ENCODE results near the gene CYP27B1.

DNA sequence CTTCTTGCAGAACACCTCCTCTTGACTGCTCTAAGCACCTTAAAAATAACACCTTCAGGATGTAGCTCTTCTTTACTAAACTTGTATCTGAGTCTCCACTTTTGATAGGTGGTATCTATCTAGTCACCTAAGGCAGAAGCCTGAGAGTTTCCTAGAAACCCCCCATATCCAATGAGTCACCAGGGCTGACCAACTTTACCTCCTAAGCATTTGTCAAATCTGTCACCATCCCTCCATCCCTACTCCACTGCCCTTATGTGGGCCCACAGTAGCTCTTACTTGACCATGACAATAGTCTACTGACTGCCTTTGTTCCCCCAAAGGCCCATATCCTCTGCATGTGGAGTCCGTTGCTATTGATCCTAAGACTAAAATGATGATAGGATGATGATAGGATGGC, 35.7 kb upstream of the CYP27B1 start:
- TF ChIP-seq, protein P1, sequence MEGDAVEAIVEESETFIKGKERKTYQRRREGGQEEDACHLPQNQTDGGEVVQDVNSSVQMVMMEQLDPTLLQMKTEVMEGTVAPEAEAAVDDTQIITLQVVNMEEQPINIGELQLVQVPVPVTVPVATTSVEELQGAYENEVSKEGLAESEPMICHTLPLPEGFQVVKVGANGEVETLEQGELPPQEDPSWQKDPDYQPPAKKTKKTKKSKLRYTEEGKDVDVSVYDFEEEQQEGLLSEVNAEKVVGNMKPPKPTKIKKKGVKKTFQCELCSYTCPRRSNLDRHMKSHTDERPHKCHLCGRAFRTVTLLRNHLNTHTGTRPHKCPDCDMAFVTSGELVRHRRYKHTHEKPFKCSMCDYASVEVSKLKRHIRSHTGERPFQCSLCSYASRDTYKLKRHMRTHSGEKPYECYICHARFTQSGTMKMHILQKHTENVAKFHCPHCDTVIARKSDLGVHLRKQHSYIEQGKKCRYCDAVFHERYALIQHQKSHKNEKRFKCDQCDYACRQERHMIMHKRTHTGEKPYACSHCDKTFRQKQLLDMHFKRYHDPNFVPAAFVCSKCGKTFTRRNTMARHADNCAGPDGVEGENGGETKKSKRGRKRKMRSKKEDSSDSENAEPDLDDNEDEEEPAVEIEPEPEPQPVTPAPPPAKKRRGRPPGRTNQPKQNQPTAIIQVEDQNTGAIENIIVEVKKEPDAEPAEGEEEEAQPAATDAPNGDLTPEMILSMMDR (conservative IDR thresholded peaks at IDR 0.05), result no peak
- no peak for TF ChIP-seq ZFX (IDR thresholded peaks at IDR 0.05)
